GM12878 (cell line): ENCODE data around the gene KRTAP29-1. TPM values are rescaled to one million over a fixed set of nuclear protein-coding genes. Genes with fewer than 3 reads are reported as not detected.

Source experiments
- ATAC-seq: fragments of 200-7000 bp; cut with Tn5 transposase; 3 replicates; pipeline ENCODE4 v1.9.1; 2020; ENCODE audit warnings: mild to moderate bottlenecking, moderate library complexity
- BruUV-seq: library from RNA; stranded (reverse); fragments of 400-500 nt; replicated peaks from 2 replicates; lab custom pipeline; 2021; lab: Mats Ljungman, UMichigan
- CTCF ChIA-PET: fragments of 300-600 bp; sonication (Branson Sonifier 250); formaldehyde crosslinking; extraction: SDS; loops from one replicate; lab custom pipeline; 2021; ENCODE audit warnings: inconsistent platforms; lab: Yijun Ruan, JAX
- POLR2A ChIA-PET: fragments of 350-600 bp; formaldehyde crosslinking; extraction: SDS; loops from one replicate; lab custom pipeline; 2021; ENCODE audit warnings: inconsistent platforms; lab: Charles Lee
- RAD21 ChIA-PET: fragments of 300-600 bp; sonication (Branson Sonifier 250); formaldehyde crosslinking; loops from one replicate; lab custom pipeline; 2023; ENCODE audit warnings: antibody characterized with exemption; ENCODE audit not compliant: unreplicated experiment; lab: Charles Lee
- SMC1A ChIA-PET: fragments of 300-600 bp; sonication (Branson Sonifier 250); formaldehyde crosslinking; loops from one replicate; lab custom pipeline; 2023; ENCODE audit not compliant: unreplicated experiment, uncharacterized antibody; lab: Charles Lee
- DNase-seq: peaks from one replicate; pipeline ENCODE4 v3.0.0-alpha.2; 2011; ENCODE audit warnings: low read depth, low spot score
- FAIRE-seq: peaks from 3 replicates; lab custom pipeline; 2011; peaks lifted over from hg19 to GRCh38; lab: Jason Lieb, UNC
- H2AFZ ChIP-seq: 2 replicates; pipeline ENCODE4 v1.6.0; 2011; ENCODE audit warnings: low read depth, low read length, control low read depth; ENCODE audit not compliant: control insufficient read depth
- H3K27ac ChIP-seq: 2 replicates; pipeline ENCODE4 v1.5.1; 2011; ENCODE audit warnings: control low read depth; ENCODE audit not compliant: control insufficient read depth, insufficient read depth
- H3K27me3 ChIP-seq, 2 experiments: replicated peaks in 1 of 2; 2 replicates each; pipeline versions ENCODE4 v1.6.0 to v1.6.1; 2011; ENCODE audit warnings: low read length in 1 of 2; ENCODE audit not compliant: control insufficient read depth in 2 of 2, insufficient read depth in 2 of 2
- H3K36me3 ChIP-seq, 2 experiments: 2 replicates each; pipeline ENCODE4 v1.5.1; 2011; ENCODE audit warnings: low read length in 1 of 2; ENCODE audit not compliant: control insufficient read depth in 2 of 2, insufficient read depth in 2 of 2
- H3K4me1 ChIP-seq: 2 replicates; pipeline ENCODE4 v1.6.1; 2011; ENCODE audit warnings: mild to moderate bottlenecking, low read length, moderate library complexity, mixed read lengths; ENCODE audit not compliant: control insufficient read depth, insufficient read depth
- H3K4me2 ChIP-seq: 2 replicates; pipeline ENCODE4 v1.6.0; 2011; ENCODE audit warnings: control low read depth; ENCODE audit not compliant: control insufficient read depth, insufficient read depth
- H3K4me3 ChIP-seq: fragments of 200-600 bp; sonication (generic); 2 replicates; pipeline ENCODE4 v1.5.1; 2016
- H3K79me2 ChIP-seq: 2 replicates; pipeline ENCODE4 v1.6.0; 2011; ENCODE audit warnings: low read length; ENCODE audit not compliant: control insufficient read depth, insufficient read depth
- H3K9ac ChIP-seq: 2 replicates; pipeline ENCODE4 v1.8.0; 2011; ENCODE audit warnings: low read length, control low read depth, mixed read lengths; ENCODE audit not compliant: control insufficient read depth, insufficient read depth
- H3K9me3 ChIP-seq: replicated peaks from 3 replicates; pipeline ENCODE4 v1.5.1; 2011; ENCODE audit warnings: mild to moderate bottlenecking, low read length; ENCODE audit not compliant: control insufficient read depth, insufficient read depth
- H4K20me1 ChIP-seq: 2 replicates; pipeline ENCODE4 v1.6.0; 2011; ENCODE audit not compliant: control insufficient read depth, insufficient read depth
- E2F4 ChIP-seq: IDR thresholded peaks from 2 replicates; pipeline ENCODE4 v1.6.1; 2012; ENCODE audit warnings: low read depth, low read length, improper control_type of control experiment
- IKZF1 ChIP-seq: fragments of 450-650 bp; conservative IDR thresholded peaks from 2 replicates; pipeline ENCODE4 v1.6.1; 2017; ENCODE audit warnings: antibody characterized with exemption, mild to moderate bottlenecking
- JUND ChIP-seq: IDR thresholded peaks from 2 replicates; pipeline ENCODE4 v1.6.1; 2012; ENCODE audit warnings: low read depth, mild to moderate bottlenecking, low read length, improper control_type of control experiment, moderate library complexity
- MYB ChIP-seq: fragments of 150-350 bp; IDR thresholded peaks from 2 replicates; pipeline ENCODE4 v1.6.1; 2014; ENCODE audit warnings: mild to moderate bottlenecking, low read depth, low read length, borderline replicate concordance
- NFXL1 ChIP-seq: fragments of 450-650 bp; IDR thresholded peaks from 2 replicates; pipeline ENCODE4 v1.6.1; 2017; ENCODE audit warnings: antibody characterized with exemption, mild to moderate bottlenecking, borderline replicate concordance
- NFYB ChIP-seq: IDR thresholded peaks from 2 replicates; pipeline ENCODE4 v1.6.1; 2011; ENCODE audit warnings: low read depth, mild to moderate bottlenecking, low read length, improper control_type of control experiment, moderate library complexity; ENCODE audit not compliant: insufficient read depth
- SMAD5 ChIP-seq: IDR thresholded peaks from 2 replicates; pipeline ENCODE4 v1.6.1; 2016; ENCODE audit warnings: antibody characterized with exemption, low read depth
- TBL1XR1 ChIP-seq: IDR thresholded peaks from 2 replicates; pipeline ENCODE4 v1.6.1; 2012; ENCODE audit warnings: low read depth, low read length, improper control_type of control experiment
- WGBS: methylation state at CpG from one replicate; pipeline ENCODE4 v1.1.6; 2016; ENCODE audit warnings: low lambda C conversion rate; ENCODE audit not compliant: insufficient replicate concordance, insufficient coverage; ENCODE audit errors: missing lambda C conversion rate; 5-methylcytosine and 5-hydroxymethylcytosine counted together
- in situ Hi-C: fragments of 300-500 bp; cut with MboI; formaldehyde crosslinking; loops from 9 replicates; pipeline ENCODE4 v1.14.3; 2018; ENCODE audit warnings: mixed read lengths
- intact Hi-C: fragments of 100-400 bp; cut with micrococcal nuclease; formaldehyde crosslinking; loops from one replicate; pipeline ENCODE4 v1.14.2; 2022; ENCODE audit not compliant: unreplicated experiment
- polyA plus RNA-seq, 11 experiments: library from polyadenylated mRNA; depleted of rRNA in 4 of 11; unstranded in 6 of 11; stranded (reverse) in 5 of 11; fragments of >200 nt; fragmentation: Nextera tagmentation in 4 of 11; fragmentation: Illumina TruSeq in 1 of 11; extraction: Ambion mirVana in 4 of 11; extraction: Trizol in 1 of 11; gene quantifications; 1 replicate in 1 of 11; 2 replicates in 10 of 11; pipeline versions ENCODE4 v1.2.1 to v1.2.3, GENCODE V29; 2011 to 2016; ENCODE audit warnings: inconsistent platforms in 2 of 11, missing spikeins in 2 of 11, low read depth in 1 of 11
- total RNA-seq, 4 experiments: library from RNA; depleted of rRNA in 3 of 4; stranded (reverse); fragments of >200 nt in 3 of 4; fragmentation: Illumina TruSeq in 1 of 4; extraction: Trizol in 1 of 4; gene quantifications; 2 replicates each; pipeline versions ENCODE4 v1.2.1 to v1.2.3, GENCODE V29; 2013 to 2021

KRTAP29-1 gene
- total and polyA plus RNA-seq, 10 of the 15 experiments (the other 5 are each of a cell fraction or from before 2014, with no cell fraction given), result 1.9 TPM; not detected in 9

- in situ Hi-C loops, result no loop called here
- Histone ChIP-seq H3K4me2 (no peak overlapping the region), H4K20me1 (no peaks in the 10 kb centered on the region; the same call in 1 of the 2 replicates), H3K27me3 (no peaks in the 10 kb centered on the region; a peak in 1 of 4 replicates), H3K36me3 (no peaks in the 10 kb centered on the region; a peak in 1 of 4 replicates), H3K4me3 (no peak overlapping the region), H3K79me2 (no peaks in the 10 kb centered on the region), H3K4me1 (peaks cover 8% of the 10 kb centered on the region), H3K27ac (no peak overlapping the region), H2AFZ (no peak overlapping the region), H3K9ac (no peak overlapping the region), H3K9me3 (peaks cover 4% of the 10 kb centered on the region; the same call in 2 of the 3 replicates)
- FAIRE-seq (no peak), ATAC-seq (no peak), DNase-seq (no peak)
- POLR2A ChIA-PET, result no interaction called here
- no TSS peak for BruUV-seq
- RAD21 ChIA-PET, result no interaction called here
- 32% methylated on average over 3 of the region's 3 CpGs for WGBS
- SMC1A ChIA-PET, result no interaction called here
- TF ChIP-seq MYB (no peak), SMAD5 (no peak), TBL1XR1 (no peak), JUND (no peak), NFXL1 (no peak), E2F4 (no peak), NFYB (no peak), IKZF1 (no peak)
- CTCF ChIA-PET, result no interaction called here
- intact Hi-C loops, result no loop called here
These were observed 43.3 kb upstream of the KRTAP29-1 start for GRCh38 chr17:41345992-41346391.
